CD4-positive, alpha-beta T cell treated with Interleukin-1 beta for 1 hour (primary cell): Measurements from ENCODE around the gene SNRNP200.
A peak's percentile ranks its signal among the peaks of the same experiment; 100 is the strongest.
"Not testable (repeated sequence)": the region's sequence is repeated elsewhere in the genome, so short reads cannot be mapped to it uniquely, and the experiment has no call there.

Experiments used
- DNase-seq, 2 donors: peaks; one replicate each; pipeline ENCODE4 v3.0.0-alpha.2; 2020 to 2022

The SNRNP200 gene

GRCh38 chr2:96273763-96274162 lies 31.6 kb downstream of the SNRNP200 start:
- no peak for DNase-seq

GRCh38 chr2:96271995-96272394 lies 33.4 kb downstream of the SNRNP200 start:
- DNase-seq: no peak

- peak; percentile 40 to 49 for DNase-seq
These were observed 38.0 kb downstream of the SNRNP200 start for GRCh38 chr2:96267159-96267971.

GRCh38 chr2:96265840-96266679 lies 39.3 kb downstream of the SNRNP200 start, which contains the start of the genes CIAO1 and TMEM127:
Gene CIAO1 (plus strand): TSS chr2:96266225. CDS start chr2:96266351, 126 bp downstream.
Gene TMEM127 (minus strand): TSS chr2:96265997. CDS start chr2:96265381, 616 bp downstream.
- peak; percentile 98 for DNase-seq

- peak; percentile 24 to 37 for DNase-seq
These were observed 40.0 kb downstream of the SNRNP200 start for GRCh38 chr2:96265349-96265839.

- peak; percentile 22 to 29 for DNase-seq
These were observed 40.5 kb downstream of the SNRNP200 start for GRCh38 chr2:96264656-96265348.

GRCh38 chr2:96264086-96264485 lies 41.3 kb downstream of the SNRNP200 start:
- DNase-seq: no peak

GRCh38 chr2:96262306-96262705 lies 43.0 kb downstream of the SNRNP200 start:
- DNase-seq: no peak

GRCh38 chr2:96261328-96262003 lies 43.9 kb downstream of the SNRNP200 start:
- no peak for DNase-seq

- peak; percentile 34 to 64 for DNase-seq
These were observed 44.7 kb downstream of the SNRNP200 start for GRCh38 chr2:96260387-96261260.

GRCh38 chr2:96259497-96259921 lies 45.8 kb downstream of the SNRNP200 start:
- no peak for DNase-seq

GRCh38 chr2:96258166-96259022 lies 47.0 kb downstream of the SNRNP200 start:
- DNase-seq: no peak

- not testable (repeated sequence) for DNase-seq
These were observed 47.6 kb downstream of the SNRNP200 start for GRCh38 chr2:96257744-96258143.

GRCh38 chr2:96256611-96257113 lies 48.7 kb downstream of the SNRNP200 start:
- DNase-seq: no peak

GRCh38 chr2:96254571-96254970 lies 50.8 kb downstream of the SNRNP200 start:
- no peak for DNase-seq

GRCh38 chr2:96253006-96253405 lies 52.3 kb downstream of the SNRNP200 start:
- no peak for DNase-seq

GRCh38 chr2:96252526-96252925 lies 52.8 kb downstream of the SNRNP200 start:
- DNase-seq: no peak

- DNase-seq: no peak
These were observed 53.5 kb downstream of the SNRNP200 start for GRCh38 chr2:96251721-96252292.

GRCh38 chr2:96250188-96250587 lies 55.2 kb downstream of the SNRNP200 start:
- DNase-seq: no peak

GRCh38 chr2:96249654-96250053 lies 55.7 kb downstream of the SNRNP200 start:
- DNase-seq: no peak
